ENCODE measurements around the gene KATNB1.

KATNB1 gene, protein sequence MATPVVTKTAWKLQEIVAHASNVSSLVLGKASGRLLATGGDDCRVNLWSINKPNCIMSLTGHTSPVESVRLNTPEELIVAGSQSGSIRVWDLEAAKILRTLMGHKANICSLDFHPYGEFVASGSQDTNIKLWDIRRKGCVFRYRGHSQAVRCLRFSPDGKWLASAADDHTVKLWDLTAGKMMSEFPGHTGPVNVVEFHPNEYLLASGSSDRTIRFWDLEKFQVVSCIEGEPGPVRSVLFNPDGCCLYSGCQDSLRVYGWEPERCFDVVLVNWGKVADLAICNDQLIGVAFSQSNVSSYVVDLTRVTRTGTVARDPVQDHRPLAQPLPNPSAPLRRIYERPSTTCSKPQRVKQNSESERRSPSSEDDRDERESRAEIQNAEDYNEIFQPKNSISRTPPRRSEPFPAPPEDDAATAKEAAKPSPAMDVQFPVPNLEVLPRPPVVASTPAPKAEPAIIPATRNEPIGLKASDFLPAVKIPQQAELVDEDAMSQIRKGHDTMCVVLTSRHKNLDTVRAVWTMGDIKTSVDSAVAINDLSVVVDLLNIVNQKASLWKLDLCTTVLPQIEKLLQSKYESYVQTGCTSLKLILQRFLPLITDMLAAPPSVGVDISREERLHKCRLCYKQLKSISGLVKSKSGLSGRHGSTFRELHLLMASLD

DNA sequence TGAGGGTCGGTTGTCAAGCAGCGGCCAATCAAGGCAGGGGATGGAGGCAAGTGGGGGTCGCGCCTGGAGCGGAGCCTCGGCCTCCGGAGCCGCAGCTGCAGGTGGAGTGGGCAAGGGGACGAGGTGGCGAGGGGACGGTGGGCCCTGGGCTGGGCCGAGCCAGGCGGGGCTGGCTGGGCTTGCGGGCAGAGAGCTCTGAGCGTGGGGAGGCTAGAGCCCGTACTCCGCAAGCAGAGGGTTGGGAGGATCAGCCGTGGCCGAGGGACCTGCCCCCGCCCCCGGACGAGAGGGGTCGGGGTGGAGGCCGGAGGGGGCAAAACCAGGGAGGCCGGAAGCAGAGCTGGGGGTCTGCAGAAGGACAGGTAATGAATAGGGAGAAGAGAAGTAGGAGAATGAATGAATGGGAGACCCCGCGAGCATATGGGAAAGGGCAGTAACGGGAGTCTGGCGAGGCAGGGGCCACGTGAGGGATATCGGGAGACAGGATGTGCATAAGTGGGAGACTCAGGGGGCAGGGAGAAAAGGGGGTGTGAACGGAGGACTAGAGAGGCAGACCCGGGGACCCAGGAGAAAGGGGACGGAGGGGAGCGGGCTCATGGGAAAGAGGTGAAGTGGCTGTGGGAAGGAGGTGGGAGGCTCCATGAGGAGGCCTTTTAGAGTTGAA is at the start of gene KATNB1:
Gene KATNB1, plus strand, starts transcription at position 16 of the 664 bp plus-strand sequence. CDS start 1,474 bp downstream, outside the sequence.
- TF ChIP-seq, protein P1, sequence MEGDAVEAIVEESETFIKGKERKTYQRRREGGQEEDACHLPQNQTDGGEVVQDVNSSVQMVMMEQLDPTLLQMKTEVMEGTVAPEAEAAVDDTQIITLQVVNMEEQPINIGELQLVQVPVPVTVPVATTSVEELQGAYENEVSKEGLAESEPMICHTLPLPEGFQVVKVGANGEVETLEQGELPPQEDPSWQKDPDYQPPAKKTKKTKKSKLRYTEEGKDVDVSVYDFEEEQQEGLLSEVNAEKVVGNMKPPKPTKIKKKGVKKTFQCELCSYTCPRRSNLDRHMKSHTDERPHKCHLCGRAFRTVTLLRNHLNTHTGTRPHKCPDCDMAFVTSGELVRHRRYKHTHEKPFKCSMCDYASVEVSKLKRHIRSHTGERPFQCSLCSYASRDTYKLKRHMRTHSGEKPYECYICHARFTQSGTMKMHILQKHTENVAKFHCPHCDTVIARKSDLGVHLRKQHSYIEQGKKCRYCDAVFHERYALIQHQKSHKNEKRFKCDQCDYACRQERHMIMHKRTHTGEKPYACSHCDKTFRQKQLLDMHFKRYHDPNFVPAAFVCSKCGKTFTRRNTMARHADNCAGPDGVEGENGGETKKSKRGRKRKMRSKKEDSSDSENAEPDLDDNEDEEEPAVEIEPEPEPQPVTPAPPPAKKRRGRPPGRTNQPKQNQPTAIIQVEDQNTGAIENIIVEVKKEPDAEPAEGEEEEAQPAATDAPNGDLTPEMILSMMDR (conservative IDR thresholded peaks at IDR 0.05; ENCODE audit: low read depth, low read length): no peak
- peak; percentile 24 for DNase-seq (ENCODE audit: low read depth)
- peak within 1 kb of the TSS; percentile 99 for H3K4me3 ChIP-seq (ENCODE audit: low read depth, low read length)

DNA sequence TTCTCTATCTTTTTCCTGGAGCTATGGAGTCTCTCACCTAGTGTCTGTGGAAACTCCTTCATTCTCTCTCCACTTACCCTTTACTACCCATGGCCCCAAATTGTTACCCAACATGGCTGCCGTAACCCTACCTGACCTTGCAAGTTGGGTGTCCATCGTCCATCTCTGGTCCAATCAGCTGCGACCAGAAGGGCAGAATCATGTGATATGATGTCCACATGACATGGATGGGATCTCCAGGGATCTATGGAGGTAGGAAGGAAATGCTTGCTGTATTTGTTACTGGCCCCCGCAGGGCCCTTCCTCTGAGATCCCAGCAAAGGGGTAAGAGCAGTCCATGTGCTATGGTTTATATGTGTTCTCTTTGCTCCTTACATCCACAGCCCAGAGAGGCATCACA is 49.0 kb upstream of the KATNB1 start:
- TF ChIP-seq, protein P1 (conservative IDR thresholded peaks at IDR 0.05; ENCODE audit: low read depth, low read length): no peak
- DNase-seq (ENCODE audit: low read depth): no peak
- H3K4me3 ChIP-seq (ENCODE audit: low read depth, low read length): no peak overlapping the region

DNA sequence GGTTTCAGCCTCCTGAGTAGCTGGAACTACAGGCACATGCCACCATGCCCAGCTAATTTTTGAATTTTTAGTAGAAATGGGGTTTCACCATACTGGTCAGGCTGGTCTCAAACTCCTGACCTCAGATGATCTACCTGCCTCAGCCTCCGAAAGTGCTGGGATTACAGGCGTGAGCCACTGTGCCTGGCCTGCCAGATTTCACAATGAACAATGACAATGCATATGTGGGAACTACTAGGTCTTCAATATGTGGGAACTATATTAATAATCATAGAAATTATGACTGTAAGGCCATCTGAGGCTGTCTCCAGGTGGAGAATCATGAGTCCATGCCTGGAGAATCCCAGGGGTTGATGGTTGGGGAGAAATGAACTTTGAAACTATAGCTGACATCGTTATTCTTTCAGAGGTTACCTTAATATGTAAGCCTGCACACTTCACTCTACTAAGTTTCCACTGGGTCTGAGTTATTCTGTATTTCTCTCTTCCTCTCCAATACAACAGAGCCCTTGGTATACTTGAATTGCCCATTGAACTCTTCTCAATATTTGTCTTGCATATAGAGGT is 48.1 kb upstream of the KATNB1 start:
- TF ChIP-seq, protein P1 (conservative IDR thresholded peaks at IDR 0.05; ENCODE audit: low read depth, low read length): no peak
- no peak overlapping the region for H3K4me3 ChIP-seq (ENCODE audit: low read depth, low read length)
- no peak for DNase-seq (ENCODE audit: low read depth)

DNA sequence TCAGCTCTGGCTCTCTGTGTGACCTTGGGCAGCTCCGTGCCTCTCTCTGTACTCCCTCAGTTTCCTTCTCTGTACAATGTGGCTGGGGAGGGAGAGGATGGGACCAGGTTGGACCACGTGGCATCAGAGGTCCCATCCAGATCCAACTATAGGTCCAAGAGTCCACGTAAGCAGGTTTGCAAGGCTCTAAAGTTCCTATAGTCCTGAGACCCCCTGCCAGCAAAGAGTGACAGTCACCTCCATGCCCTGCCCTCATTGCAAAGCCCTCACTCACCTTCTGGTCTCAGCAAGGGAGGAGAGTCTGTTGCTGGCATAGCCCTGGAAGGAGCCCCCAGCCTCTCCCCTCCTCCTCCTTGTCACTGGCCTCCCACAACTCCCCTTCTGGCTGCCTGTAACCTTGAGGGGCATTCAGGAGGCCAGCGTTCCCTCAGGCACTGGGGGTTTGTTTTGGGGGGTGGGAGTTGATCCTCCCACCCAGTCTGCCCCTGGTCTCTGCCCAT is 47.0 kb upstream of the KATNB1 start:
- no peak overlapping the region for H3K4me3 ChIP-seq (ENCODE audit: low read depth, low read length)
- no peak for DNase-seq (ENCODE audit: low read depth)
- TF ChIP-seq, protein P1 (conservative IDR thresholded peaks at IDR 0.05; ENCODE audit: low read depth, low read length): no peak

DNA sequence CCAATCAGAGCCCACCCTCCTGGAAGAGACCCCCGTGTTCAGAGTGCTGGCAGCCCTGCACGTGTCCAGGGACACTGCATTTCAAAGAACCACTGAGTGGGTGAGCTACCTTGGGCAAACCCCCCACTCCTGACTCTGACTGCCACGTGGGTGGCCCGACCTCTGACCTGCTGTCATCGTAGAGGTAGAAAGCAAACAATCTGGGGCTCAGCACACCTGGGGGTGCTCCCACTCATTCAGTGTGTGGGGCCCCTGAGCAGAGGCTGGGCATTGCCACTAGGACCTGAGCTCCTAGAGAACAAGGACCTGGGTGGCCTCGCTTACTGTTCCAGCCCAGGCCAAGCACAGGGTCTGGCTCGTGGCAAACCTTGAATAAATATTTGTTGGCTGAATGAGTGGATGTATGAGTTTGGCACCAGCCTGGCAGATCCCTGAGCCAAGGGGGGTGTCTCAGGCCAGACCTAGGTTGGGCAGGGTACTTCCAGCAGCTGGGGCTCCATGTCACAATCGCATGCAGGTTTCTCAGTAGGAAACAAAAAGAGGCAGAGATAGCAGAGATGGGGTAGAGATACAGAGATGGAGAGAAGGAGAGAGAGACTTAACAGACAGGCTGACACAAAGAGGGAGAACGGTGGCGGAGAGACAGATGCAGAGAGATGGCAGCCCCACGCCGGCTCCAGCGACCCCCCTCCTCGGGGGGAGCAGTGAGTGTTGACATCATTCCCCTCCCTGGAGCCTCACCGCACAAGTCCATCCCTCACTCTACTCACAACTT is 46.4 kb upstream of the KATNB1 start:
- TF ChIP-seq, protein P1 (conservative IDR thresholded peaks at IDR 0.05; ENCODE audit: low read depth, low read length): no peak
- H3K4me3 ChIP-seq (ENCODE audit: low read depth, low read length): no peak overlapping the region

More for the DNA sequence above, 46.4 kb upstream of the KATNB1 start:
- no peak for DNase-seq (ENCODE audit: low read depth)

Measured in choroid plexus epithelial cell (primary cell).